ENCODE measurements around the gene C16orf96. TPM values are rescaled to one million over a fixed set of nuclear protein-coding genes. Genes with fewer than 3 reads are reported as not detected.

The C16orf96 gene
- total RNA-seq, 2 donors from 2014 or later, result 1.5 to 1.6 TPM

GRCh38 chr16:4634768-4635167 is 78.6 kb downstream of the C16orf96 start:
- Histone ChIP-seq H3K4me1 (ENCODE audit: control insufficient read depth, insufficient read depth, low read length) (no peaks in the 10 kb centered on the region), H3K4me3 (ENCODE audit: low read length) (no peak overlapping the region), H3K27ac (ENCODE audit: low read depth, low read length) (no peak overlapping the region), H3K27me3 (ENCODE audit: control insufficient read depth, insufficient read depth, low read length, poor library complexity, severe bottlenecking) (no peaks in the 10 kb centered on the region), H3K36me3 (ENCODE audit: control insufficient read depth, insufficient read depth, low read length) (peaks cover 6% of the 10 kb centered on the region), H3K9me3 (ENCODE audit: control insufficient read depth, low read length) (peaks cover 10% of the 10 kb centered on the region), H3K9ac (ENCODE audit: extremely low read depth, low read length, poor library complexity, severe bottlenecking) (no peak overlapping the region)
- Mint-ChIP-seq H3K4me3 (no peak overlapping the region), H3K9me3 (peaks cover 7% of the 10 kb centered on the region), H3K27ac (no peak overlapping the region), H3K27me3 (ENCODE audit: insufficient read depth) (no peaks in the 10 kb centered on the region), H3K4me1 (no peaks in the 10 kb centered on the region), H3K36me3 (ENCODE audit: low read depth) (peaks cover 23% of the 10 kb centered on the region)
- DNase-seq, result peak; percentile 10
- 94 to 98% methylated on average over 8 to 12 of the region's 12 CpGs for WGBS, 2 experiments (ENCODE audit: insufficient coverage in 1 of 2, insufficient read length in 1 of 2)
- no peak for TF ChIP-seq CTCF (conservative IDR thresholded peaks at IDR 0.05)

GRCh38 chr16:4636196-4636595 is 80.1 kb downstream of the C16orf96 start:
- 92 to 93% methylated on average over 8 to 13 of the region's 13 CpGs for WGBS, 2 experiments (ENCODE audit: insufficient coverage in 1 of 2, insufficient read length in 1 of 2)
- no peak overlapping the region for H3K4me3 ChIP-seq (ENCODE audit: low read length)
- peaks cover 4% of the 10 kb centered on the region for H3K9me3 Mint-ChIP-seq
- no peak for TF ChIP-seq CTCF (conservative IDR thresholded peaks at IDR 0.05)
- H3K4me1 Mint-ChIP-seq, result no peaks in the 10 kb centered on the region
- no peaks in the 10 kb centered on the region for H3K27me3 Mint-ChIP-seq (ENCODE audit: insufficient read depth)
- peaks cover 6% of the 10 kb centered on the region for H3K36me3 ChIP-seq (ENCODE audit: control insufficient read depth, insufficient read depth, low read length)
- no peaks in the 10 kb centered on the region for H3K4me1 ChIP-seq (ENCODE audit: control insufficient read depth, insufficient read depth, low read length)
- peaks cover 5% of the 10 kb centered on the region for H3K9me3 ChIP-seq (ENCODE audit: control insufficient read depth, low read length)
- DNase-seq, result peak; percentile 47
- H3K36me3 Mint-ChIP-seq (ENCODE audit: low read depth), result peaks cover 18% of the 10 kb centered on the region
- no peaks in the 10 kb centered on the region for H3K27me3 ChIP-seq (ENCODE audit: control insufficient read depth, insufficient read depth, low read length, poor library complexity, severe bottlenecking)
- H3K4me3 Mint-ChIP-seq, result no peak overlapping the region
- H3K27ac Mint-ChIP-seq, result peak overlapping the region; percentile 70
- no peak overlapping the region for H3K27ac ChIP-seq (ENCODE audit: low read depth, low read length)
- no peak overlapping the region for H3K9ac ChIP-seq (ENCODE audit: extremely low read depth, low read length, poor library complexity, severe bottlenecking)

GRCh38 chr16:4637501-4638166 is 81.5 kb downstream of the C16orf96 start:
- Mint-ChIP-seq H3K36me3 (ENCODE audit: low read depth) (peaks cover 11% of the 10 kb centered on the region), H3K4me1 (no peaks in the 10 kb centered on the region), H3K9me3 (no peaks in the 10 kb centered on the region), H3K27me3 (ENCODE audit: insufficient read depth) (no peaks in the 10 kb centered on the region), H3K27ac (peak overlapping the region; percentile 30), H3K4me3 (no peak overlapping the region)
- Histone ChIP-seq H3K36me3 (ENCODE audit: control insufficient read depth, insufficient read depth, low read length) (peaks cover 6% of the 10 kb centered on the region), H3K27me3 (ENCODE audit: control insufficient read depth, insufficient read depth, low read length, poor library complexity, severe bottlenecking) (no peaks in the 10 kb centered on the region), H3K4me1 (ENCODE audit: control insufficient read depth, insufficient read depth, low read length) (no peaks in the 10 kb centered on the region), H3K9ac (ENCODE audit: extremely low read depth, low read length, poor library complexity, severe bottlenecking) (no peak overlapping the region), H3K9me3 (ENCODE audit: control insufficient read depth, low read length) (no peaks in the 10 kb centered on the region), H3K27ac (ENCODE audit: low read depth, low read length) (no peak overlapping the region), H3K4me3 (ENCODE audit: low read length) (no peak overlapping the region)
- peak; percentile 33 for DNase-seq
- 95% methylated on average over 17 to 21 of the region's 21 CpGs for WGBS, 2 experiments (ENCODE audit: insufficient coverage in 1 of 2, insufficient read length in 1 of 2)
- TF ChIP-seq CTCF (conservative IDR thresholded peaks at IDR 0.05), result no peak

Measured in endodermal cell (in vitro differentiated cells).